Fibroblast of skin of left biceps (primary cell): ENCODE data around the gene CD300E.
A peak's percentile ranks its signal among the peaks of the same experiment; 100 is the strongest.
"Not testable (repeated sequence)": the region's sequence is repeated elsewhere in the genome, so short reads cannot be mapped to it uniquely, and the experiment has no call there.

Experiments
- DNase-seq, 2 experiments: peaks; one replicate each; pipeline ENCODE4 v3.0.0-alpha.2; 2013; ENCODE audit warnings: low read depth in 2 of 2

Gene CD300E, protein sequence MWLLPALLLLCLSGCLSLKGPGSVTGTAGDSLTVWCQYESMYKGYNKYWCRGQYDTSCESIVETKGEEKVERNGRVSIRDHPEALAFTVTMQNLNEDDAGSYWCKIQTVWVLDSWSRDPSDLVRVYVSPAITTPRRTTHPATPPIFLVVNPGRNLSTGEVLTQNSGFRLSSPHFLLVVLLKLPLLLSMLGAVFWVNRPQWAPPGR

DNA sequence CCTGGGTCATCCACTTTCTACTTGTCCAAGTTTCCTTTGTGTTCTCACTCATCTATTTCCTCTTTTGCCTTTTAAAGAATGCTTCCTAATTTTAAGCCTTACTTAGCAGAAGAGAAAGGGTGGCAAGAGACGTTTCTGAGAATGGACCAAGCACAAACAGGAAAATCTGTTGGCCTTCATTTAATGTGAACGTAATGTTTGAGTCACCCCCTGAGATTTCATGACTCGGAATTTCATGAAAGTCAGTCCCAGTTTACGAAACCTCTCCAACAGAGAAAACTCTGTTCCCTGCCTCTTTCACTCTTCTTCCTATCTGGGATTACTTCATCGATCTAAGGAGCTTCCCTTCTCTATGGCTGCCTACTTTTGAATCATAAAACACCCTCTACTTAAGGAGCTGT, at the start of gene CD300E:
Gene CD300E (minus strand): TSS at position 46 of the 401 bp plus-strand sequence. CDS start 117 bp downstream, outside the sequence.
- DNase-seq: no peak

DNA sequence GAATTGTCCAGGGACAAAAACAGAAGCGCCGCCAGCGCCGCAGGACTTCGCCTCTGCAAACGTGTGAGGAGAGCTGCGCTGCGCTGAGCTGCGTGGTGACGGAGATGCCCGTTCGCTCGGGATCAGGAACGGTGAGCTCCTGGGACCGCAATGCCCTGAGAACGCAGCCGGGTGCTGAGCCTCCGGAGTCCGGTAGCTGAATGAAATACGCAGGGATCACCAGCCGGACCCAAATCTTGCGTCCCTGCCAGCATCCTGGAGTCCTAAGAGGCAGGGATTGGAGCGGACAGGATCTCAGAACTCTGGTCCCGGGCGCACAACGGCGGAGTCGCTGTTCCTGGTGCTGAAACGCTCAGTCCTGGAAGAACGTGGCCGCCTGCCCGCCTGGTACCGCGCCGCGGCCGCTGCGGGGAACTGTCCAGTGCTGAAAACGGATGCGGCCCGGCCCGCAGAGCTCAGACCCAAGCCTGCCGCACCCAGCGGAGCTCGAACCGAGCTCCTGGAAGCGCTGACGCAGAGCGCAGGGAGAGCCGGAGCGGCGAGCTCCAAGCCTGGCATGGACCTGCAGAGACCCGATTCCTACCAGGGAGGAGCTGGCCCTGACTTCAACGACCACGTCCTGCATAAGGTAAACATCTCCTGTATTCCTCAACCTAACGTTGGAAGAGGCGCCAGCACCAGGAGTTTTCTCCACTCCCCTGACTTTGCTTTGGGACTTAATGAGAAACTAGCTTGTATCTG, 47.7 kb upstream of the CD300E start:
- DNase-seq: peak; percentile 31 to 33

DNA sequence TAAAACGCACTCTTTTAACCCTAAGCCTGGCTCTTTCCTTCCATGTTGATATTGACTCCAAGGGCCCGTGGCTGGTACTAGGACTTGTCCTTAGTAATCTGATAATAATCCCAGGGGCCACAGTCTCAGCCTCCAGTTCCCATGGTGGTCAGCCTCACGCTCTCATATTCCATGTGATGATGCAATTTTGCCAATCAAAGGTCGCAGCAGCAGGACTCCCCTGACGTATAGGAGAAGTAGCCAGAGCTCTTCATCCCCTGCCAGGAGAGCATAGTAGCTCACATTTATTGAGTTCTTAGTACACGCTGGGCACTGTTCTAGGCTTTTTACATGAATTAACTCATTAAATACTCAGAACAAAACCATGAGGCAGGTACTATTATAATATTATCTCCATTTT, 46.8 kb upstream of the CD300E start:
- DNase-seq: no peak

DNA sequence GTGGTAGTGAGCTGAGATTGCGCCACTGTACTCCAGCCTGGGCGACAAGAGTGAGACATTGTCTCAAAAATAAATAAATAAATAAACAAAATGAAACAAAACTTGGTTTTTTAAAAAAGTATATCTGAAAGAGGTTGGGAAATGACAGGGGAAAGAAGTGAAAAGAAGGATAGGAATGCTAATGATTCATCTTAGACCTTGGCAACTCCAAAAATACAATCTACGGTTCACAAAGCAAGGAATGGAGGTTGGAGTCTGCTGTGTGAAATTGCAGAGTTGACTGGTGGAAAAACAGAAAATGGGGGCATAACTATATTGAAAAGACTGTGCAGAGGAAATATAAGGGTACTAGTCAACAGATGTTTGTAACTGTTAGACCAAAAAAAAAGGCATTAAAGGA, 40.0 kb upstream of the CD300E start:
- DNase-seq: no peak

DNA sequence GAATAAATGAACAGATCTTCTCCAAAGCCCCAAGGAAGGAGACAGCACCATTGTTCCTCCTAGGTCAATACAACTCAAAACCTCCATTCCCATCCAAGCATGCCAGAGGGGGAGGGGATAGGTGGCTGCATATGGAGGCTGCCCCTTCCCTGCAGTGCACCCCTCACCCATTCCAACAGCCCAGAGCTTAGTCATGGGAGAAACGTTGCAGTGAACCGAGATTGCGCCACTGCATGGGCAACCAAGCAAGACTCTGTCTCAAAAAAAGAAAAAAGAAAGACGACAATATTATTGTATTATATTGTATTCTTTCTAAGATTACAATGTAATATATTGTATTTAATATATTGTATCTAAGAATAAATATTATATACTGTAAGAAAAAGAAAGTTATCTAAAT, 36.4 kb upstream of the CD300E start:
- no peak for DNase-seq

DNA sequence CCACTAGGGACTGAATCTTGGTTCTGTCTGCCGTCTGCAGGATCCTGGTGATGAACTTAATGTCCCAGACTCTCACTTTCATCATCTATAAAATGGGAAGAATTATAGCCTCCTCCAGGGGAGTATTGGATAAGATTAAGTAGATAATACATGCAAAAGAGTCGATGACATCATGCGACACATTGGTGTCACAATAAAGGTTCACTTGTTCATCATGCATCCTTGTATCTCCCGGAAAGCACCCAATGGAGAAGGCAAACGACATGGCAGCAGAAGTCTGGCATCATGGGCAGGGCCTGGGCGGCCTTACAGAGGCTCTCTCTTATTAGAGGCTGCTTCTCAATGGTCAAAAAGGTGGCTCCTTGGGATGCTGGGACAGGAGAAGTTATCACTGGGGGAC, 35.1 kb upstream of the CD300E start:
- DNase-seq: no peak

DNA sequence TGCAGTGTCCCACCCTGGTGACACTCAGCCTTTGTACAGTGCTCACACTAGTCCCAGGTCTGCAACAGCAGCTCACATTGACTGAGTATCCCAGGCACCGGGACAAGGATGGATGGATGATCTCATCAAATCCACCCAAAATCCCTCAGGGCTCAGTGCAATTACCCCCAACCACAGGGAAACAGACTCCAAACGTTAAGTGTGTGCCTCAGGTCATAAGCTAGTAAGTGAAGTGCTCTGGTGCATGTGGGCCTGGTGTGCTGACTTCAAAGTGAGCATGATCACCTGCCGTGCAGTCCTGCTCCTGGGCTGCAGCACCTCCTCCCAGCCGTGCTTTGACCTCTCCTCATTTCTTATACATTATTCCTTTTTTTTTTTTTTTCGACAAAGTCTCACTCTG, 31.2 kb upstream of the CD300E start:
- DNase-seq: no peak

DNA sequence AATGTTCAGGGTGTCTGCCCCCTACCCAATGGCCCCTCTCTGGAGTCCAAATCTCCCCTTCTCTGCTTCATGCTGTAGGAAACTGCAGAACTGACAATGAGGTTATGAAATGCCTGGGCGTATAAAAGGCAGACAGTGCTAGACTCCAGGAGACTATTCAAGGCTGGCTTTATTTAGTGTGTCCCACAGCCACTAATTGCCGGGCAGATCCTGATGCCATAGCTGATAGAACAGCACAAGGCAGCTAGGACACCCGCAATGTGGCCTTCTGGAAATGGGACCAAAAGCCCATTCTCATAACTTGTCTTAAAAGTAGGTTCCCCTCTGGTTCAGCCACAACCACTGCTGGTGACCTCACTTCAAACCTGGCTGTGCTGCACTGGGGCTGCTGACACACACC, 28.5 kb upstream of the CD300E start:
- no peak for DNase-seq

DNA sequence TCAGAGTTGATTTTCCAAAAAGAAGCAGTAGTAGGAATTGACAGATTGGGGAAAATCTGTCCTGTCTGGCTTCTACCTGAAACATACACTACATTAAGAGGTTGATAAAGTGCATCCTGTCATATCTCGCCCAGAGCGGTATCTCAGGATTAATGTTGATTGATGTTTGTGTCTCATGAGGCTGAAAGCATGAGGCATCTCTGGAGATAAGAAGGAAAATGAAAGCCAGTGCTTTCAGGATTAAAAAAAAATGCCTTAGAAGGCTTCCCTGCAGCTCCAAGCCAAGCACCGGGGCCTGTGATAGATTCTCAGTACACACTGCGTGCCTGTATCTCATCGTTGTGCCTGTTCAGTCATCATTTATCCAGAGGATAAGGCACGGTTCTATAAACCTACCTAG, 26.4 kb upstream of the CD300E start:
- DNase-seq: no peak

DNA sequence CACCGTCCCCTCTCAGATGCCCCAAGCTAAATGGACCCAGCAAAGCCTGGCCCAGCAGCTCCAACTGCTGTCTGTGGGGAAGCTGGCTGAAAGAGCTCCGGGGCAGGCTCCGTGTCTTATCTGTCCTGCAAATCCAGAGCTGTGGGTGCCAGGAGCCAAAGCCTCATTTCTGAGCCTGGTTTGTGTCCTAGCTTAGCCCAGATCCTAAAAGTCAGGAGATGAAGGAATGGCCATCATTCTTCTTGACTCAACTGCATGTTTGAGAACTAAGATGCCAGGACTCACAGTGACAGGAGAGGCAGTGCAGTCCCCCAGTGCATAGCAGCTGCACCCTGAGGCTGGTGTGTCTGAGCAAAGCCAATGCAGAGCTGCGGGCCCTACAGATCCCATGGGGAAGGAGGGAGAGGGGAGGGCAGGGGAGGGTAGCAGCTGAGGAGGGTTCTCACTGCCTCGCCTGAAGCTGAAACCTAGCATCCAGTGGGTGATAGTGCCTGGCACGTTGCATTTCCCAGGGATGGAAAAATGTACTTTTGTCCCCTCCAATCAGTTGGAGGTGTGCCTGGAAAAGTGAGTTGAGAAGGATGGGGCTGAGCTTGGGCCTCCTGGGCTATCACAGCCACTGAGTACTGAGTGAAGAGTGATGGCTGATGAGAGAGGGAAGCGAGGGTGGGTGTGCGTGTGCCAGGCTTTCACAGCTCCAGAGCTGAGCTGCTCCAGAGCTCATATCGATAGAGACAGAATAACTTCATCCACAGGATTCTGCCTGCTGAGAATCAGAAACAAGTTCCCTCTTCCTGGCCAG, 24.5 kb upstream of the CD300E start:
- no peak for DNase-seq

DNA sequence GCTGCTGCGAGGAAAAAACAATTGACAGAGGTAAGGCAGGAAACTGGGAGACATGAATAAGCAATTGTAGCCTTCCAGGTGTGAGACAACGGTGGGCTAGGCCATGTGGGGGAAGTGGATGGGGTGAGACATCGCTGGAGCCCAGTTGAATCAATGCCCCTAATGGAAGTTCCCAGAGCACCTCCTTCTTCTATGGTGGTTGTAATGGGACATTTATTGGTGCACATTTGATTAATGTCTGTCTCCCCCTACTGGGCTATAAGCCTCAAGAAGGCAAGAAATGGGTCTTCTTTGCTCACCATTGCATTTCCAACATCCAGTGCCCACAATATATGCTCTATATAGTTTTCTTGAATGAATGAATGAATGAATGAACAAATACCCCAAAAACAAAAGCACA, 22.7 kb upstream of the CD300E start:
- no peak for DNase-seq

DNA sequence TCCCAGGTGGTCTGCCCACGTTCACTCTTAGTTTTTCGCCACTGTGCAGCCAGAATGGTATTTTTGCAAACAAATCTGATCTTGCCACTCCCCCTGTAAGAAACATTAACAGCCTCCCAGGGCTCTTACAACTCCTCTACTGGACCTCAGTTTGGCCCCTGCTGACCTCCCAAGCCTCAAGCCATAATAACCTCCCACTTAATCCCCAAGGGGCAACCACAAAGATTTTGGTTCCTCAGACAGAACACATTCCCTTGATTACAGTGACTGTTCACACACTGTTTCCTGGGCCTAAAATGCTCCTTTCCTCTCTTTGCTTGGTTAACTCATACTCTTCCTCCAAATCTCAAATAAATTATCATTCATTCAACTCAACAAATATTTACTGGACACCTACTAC, 21.5 kb upstream of the CD300E start:
- DNase-seq: no peak

DNA sequence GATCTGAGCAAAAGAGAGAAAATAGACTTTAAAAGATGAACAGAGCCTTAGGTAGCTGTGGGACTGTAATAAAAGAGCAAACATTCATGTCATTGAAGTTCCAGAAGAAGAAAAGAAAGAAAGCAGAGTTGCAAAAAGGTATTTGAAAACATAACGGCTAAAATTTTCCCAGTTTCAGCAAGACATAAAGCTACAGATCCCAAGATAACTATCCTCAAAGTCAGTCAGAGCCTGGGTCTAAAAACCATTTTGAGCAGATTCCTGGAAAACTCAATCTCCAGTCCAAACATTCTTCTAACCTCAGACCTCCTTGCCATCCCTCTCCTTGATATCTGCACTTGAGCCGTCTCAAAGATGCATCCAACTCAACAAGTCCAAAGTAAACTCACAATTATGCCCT, 20.9 kb upstream of the CD300E start:
- DNase-seq: no peak

DNA sequence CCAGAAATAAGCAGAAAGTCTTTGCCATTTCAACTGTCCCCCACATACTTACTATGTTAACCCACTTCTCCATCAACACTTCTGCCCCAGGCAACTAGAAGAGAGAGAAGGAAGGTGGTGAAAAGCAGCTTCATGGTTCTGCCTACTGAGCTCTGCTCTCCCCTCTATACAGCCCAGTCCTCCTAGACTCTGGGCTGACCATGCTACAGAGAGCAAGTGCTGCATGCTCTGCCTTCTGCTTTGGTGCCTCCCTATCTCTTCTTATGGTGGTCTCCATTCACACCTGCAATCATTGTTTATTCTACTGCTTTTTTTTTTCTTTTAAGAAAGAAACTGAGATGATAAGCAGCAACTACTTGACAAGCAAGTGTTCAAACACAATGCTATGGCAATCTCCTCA, 20.3 kb upstream of the CD300E start:
- DNase-seq: no peak

DNA sequence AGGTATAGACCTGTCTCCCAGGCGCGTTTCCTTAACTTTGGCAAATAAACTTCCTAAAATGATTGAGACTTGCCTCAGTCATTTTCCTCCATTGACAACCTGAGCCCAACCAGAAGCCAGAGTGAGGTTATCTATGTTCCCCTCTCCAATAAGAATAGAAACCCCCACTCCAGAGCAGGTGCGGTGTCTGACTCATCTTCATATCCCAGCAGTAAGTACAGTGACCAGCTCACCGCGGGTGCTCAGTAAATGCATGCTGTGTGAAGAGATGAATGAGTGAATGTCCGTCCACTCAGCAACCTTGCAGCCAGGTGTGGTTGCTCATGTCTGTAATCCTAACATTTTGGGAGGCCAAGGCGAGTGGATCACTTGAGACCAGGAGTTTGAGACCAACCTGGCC, 19.5 kb upstream of the CD300E start:
- no peak for DNase-seq

DNA sequence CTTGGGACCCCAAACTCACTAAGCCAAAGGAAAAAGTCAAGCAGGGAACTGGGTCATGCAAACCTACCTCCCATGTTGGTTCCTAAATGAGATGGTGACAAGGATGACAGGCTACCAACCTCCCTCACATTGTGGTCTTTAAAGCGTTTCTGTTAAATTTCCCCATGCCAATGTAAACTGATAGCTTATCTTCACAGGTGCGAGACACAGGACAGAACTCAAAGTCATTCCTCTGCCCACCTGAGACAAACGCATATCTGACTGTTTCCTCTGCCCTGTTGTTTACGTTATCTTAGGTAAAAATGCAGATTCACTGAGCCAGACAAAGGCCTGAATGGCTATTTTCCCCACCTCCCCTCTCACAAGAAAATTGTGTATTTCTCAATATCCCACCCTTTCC, 19.0 kb upstream of the CD300E start:
- DNase-seq: no peak

DNA sequence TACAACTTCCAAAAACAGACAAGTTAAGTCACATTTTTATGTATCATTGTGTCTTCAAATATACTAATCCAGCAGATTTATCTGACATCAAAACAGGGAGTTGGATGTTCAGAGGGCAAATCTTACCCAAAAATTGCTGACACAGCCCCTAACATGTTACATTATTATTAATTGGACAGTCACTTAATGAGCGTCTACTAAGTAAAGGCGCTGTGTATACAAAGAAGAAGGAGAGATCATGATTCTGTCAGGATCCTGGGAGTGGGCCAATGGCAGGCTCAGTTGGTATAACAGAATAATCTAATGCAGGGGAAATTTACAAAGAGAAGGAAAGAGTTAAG, 18.4 kb upstream of the CD300E start:
- DNase-seq: no peak

DNA sequence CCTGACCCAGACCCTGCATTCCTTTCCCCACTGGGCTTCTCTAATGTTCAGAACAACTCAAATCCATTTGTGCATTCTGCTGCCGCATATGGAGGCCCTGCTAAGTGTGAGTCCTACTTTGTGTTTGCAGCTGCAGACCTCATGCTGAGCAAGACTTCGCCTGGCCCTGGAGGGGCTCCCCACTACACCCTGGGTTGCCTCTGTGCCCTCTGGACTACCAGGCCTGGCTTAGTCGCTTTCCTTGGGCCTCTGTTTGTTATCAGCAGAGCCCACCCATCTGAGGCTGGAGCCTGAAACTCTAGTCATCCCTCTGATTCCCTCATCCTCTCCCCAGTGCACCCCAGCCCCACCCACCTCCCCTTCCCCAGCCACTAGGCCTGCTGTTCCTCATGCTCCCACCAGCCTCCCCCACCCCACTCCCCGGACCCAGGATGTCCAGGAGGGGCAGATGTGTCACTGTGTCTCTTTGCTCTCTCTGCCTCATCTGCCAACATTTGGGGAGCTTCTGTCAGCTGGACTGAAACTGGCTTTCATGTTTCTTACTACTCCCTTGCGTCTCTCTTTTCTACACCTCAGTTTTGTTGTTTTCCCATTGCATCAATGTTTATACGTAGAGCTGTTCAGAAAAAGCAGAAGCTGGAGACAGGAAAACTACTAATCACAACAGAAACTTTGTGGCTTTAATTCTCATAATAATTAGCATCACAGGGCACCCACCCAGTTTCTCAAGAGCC, 17.9 kb upstream of the CD300E start:
- DNase-seq: no peak

DNA sequence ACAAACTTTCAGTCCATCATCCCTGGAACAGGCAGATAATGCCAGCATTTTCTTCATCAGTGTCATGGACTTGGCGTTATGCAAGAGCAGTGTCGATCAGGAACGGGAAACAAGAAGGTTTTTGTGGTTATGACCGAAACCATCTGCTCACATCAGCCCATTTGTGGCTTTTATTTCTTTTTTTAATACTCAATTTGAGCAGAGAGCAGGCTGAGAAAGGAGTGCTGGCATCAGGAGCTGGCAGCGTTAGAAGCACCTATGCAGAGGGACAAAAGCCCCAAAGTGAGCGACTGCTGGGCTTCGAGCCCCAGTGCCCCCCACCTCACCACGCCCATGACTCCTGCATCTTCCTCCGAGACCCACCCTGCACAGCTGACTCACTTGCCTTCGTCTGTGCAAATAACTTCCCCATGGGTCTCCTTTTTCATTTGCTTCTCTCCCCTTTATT, 16.2 kb upstream of the CD300E start:
- no peak for DNase-seq

DNA sequence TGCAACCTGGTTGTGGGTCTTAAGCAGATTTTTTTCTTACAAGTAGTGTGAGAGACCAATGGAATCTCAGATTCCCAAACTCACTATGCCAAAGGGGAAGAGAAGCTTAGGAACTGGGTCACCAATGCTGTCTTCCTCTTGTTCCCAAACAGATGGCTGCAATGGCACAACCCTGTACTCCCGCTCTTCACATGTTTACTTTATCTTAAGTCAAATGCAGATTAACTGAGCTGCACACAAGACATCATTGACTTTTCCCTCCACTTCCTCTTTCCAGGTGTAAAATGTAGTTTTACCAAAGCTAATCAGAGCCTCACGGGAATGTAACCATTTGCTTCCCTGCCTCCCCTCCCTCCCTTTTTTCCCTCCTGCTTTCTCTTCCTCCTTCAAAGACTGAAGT, 14.4 kb upstream of the CD300E start:
- no peak for DNase-seq

DNA sequence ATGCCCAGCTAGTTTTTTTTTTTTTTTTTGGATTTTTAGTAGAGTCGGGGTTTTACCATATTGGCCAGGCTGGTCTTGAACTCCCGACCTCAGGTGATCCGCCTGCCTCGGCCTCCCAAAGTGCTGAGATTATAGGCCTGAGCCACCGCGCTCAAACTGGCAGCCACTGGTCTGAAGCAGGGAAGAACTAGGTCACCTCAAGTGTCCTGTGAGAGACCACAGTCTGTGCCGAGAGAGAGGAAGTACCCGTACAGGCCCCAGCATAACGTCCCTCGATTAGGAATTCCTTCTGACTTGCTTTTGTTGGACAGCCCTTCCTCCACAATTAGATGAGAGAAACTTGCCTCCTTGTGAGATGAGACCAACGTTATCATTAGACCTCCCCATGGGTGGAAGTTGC, 13.7 kb upstream of the CD300E start:
- no peak for DNase-seq

DNA sequence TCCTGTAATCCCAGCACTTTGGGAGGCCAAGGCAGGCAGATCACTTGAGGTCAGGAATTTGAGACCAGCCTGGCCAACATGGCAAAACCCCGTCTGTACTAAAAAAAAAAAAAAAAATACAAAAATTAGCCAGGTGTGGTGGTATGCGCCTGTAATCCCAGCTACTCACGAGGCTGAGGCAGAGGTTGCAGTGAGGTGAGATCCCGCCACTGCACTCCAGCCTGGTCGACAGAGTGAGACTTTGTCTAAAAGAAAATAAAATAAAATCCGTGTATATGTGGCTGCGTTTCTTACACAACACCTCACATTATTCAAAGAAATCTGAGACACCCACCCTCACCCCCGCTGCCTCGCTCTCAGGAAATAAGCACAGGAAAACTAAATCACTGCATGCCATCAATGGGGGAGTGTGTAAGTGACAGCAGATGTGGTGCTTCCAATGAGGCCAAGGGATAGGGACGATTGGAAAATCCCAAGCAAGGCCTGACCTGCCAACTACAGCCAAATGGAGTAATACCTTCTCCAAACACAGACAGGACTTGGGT, 13.1 kb upstream of the CD300E start:
- DNase-seq: not testable (repeated sequence)
